NCI-H2107 (cell line): ENCODE results near the gene FEZF1.
"Not testable (repeated sequence)": the region's sequence is repeated elsewhere in the genome, so short reads cannot be mapped to it uniquely, and the experiment has no call there.

ENCODE experiments used
- DNase-seq: peaks from one replicate; lab custom pipeline; 2025; lab: John Stamatoyannopoulos, UW

Gene FEZF1

DNA sequence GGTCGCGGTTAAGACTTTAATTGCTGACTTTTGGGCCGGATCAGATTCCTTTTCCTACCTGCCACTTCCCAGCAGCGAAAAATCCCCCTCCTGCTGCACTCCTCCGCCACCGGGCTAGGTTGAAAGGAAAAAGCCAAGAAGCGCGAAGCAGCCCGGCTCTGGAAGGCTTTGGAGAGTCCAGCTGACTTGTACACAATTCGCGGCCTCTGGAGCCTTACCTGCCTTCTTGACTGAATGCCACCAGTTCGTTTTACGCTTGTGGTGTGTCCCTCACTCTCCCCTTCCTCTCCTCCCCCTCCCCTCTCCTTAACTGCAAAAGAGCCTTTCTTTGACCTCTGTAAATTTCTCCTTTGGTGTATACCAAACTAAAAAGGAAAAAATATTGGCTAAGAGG is 2.7 kb upstream of the FEZF1 start:
- no peak for DNase-seq

DNA sequence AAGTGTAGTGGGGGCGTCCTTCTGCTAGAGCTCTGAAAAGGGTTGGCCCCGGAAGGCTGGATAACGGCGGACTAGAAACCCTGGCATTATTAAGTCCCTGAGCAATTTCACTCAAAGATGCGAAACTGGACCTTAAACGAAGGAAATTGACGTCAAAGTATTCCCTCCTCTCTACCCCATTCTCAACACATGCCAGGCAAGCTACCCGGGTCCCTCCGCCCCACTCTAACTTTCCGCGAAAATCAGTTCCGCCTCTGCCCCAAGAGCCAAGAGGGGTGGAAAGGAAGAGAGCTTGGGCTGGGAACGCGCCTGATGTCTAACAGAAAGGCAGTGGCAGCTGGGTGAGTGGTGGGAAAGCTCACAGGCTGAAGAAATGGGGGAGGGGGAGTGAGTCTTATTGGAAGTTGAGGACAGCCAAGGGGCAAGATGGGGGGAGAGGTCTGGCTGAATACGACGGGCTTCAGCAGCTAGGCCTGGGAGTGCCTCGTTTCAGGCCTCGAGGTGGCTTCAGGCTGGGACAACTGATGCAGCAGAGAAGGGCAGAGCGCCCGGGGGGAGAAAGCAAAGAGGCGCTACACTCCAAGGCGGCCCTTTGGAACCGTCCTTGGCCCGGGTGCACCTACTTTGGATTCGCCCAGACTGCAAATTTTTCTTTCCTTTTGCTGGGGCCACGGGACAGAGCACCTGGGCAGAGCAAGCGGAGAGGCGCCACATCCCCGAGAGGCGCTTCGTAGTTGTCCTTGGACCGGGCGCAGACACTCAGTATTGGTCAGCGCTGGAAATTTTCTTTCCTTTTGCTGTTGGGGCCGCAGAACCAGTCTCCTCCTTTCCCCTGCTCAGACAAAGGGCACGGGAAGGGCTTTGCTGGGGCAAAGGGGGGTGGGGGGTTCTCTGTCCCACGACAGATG is 2.0 kb upstream of the FEZF1 start:
- no peak for DNase-seq

DNA sequence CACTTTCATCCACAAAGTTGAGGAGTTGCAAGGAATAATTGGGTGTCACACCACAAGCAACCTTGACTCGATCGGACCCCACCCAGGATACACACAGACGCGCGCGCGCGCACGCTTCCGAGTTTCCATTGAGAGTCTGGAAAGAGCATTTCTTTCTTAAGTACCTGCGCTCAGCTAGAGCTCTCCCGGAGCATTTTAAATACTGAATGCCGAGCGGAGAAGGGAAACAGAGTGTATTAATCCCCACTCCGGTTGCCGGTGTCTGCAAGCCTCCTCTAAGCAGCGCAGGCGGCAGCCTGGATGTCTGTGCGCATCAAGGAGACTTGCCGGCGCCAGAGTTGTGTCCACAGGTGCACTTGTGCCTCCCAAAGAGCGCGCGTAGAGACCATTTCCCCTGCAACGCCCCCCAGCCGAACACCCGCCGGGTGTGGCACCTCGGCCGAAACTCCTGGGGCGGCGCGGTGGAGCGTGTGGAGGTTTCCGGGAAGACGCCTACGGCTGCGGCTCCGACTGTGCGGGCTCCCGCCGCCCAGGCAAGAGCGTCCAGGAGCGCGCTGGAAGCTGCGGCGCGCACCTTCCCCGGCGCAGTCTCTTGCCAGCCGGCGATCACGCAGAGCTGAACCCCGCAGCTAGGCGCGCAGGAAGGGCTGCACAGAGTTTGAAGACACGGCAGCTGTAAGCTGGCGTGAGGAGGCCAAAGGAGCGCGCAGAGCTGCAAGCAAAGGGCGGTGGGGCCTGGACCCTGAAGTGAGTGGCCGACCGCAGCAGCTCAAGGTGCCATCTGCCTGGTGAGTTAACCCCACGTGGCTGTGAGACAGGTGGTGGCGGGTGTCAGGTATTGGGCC is 1.1 kb upstream of the FEZF1 start:
- no peak for DNase-seq

DNA sequence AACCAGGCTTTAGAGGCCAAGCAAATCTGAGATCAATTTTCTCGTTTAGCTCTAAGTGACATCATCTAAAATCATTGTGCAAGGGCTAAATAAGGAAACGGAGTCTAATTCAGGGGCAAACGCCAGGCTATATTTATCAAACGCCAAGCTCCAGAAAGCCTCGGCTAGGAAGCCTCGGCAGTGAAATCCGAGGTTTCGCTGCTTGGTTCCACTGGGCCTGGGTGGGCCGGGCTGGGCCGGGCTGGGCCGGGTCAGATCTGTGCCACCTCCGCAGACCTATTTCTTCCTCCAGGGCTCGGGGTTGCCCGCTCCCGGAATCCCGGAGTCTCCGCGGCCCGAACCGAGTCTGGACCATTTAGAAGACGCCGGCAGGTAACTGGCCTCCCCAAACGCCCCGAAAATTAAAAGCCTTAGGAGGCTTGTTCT is 459 bp upstream of the FEZF1 start:
- no peak for DNase-seq

DNA sequence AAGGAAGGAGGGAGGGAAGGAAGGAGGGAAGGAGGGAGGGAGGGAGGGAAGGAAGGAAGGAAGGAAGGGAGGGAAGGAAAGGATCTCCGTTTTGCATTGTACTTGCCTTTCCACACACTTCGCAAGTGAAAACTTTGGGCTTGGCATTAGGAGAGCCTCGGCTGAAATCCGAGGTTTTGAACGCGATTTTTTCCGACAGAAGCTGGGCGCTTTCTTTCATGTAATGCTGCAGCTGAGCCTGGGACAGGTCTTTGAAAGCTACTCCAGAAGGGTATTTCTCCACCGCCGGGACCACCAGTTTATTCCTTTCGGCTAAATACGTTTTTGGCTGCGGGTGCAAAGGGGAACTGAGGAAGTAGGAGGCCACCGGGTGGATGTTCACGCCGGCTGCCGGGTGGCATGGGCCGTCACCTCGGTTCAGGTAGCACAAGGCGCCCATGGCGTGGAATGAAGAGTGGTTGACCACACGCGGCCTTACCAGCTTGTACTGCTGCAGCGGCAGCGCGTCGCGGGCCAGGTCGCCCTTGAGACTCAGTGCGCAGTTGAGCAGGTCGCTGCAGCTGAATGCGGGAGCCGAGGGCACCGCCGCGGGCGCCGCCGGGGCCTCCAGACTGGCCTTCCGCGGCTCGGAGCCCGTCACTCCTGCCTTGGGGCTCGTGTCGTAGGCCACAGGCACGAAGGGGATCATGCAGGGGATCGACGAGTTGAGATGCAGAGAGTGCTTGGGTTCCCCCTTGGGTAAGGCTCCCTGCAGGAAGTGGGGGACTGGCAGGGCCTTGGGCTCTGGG is 825 bp downstream of the FEZF1 start:
- DNase-seq = no peak

DNA sequence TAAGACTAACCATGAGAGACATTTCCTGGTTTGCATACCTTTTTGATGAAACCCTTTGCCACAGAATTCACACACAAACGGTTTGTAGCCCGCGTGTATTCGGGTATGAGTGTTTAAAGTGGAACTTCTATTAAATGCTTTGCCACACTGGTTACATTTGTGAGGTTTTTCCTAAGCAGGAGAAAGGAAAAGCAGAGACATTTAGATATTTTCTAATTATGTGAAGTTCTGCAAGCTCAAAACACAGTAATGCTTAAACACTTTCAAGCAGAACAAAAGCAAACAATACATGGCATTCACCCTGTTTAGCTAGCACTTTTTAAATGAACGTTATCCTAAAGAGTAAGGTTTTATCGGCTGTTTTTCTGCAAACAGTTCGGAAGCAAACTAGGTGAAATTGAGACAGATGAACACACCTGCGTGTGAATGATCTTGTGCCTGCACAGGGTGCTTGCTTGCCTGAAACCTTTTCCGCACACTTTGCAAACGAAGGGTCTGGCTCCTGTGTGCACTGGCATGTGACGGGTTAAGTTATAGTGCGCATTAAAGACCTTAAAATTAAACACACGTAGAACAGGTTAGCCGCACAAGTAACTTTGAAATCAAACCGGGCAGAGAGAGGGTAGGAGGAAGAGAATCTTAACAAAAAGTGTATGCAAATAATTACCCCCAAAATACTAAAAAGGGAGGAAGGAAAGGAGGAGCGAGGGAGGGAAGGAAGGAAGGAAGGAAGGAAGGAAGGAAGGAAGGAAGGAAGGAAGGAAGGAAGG is 1.6 kb downstream of the FEZF1 start:
- no peak for DNase-seq

DNA sequence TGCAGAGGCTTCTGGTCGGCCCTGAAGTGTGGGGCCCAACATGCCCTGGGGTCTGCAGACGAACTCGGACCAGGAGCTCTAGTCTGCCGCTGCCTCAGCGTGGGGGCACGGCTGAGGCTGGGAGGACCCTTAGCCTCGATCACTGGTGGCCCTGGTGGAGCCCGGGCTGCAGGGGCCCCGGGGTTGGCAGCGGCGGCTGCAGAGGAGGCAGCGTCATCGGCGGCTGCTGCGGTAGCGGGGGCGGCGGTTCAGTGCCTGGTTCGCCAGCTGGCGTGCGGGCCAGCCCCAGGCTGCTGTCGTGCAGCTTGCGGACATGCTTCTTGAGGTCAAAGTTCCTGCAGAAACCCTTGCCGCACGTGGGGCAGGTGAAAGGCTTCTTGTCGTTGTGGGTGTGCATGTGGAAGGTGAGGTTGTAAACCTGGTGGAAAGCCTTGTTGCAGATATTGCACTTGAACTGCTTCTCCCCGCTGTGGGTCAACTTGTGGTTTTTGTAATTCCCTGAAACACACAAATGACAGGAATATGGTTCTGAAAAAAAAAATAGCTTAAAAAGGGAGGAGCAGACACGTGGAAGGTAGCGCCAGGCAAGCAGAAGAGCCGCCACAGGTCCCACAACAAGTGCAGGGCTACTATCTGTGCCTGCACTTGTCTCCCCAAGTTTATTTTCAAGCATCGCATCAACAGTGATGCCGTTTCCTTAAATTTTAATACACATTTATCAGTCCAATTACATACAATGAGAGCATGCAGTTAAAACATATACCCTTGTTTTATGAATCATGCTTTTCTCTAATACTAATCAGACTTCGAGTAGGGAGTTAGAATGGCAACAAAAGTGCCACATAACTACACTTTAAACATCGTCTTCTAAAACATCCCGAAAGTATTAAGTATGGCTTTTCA is 2.4 kb downstream of the FEZF1 start:
- no peak for DNase-seq

DNA sequence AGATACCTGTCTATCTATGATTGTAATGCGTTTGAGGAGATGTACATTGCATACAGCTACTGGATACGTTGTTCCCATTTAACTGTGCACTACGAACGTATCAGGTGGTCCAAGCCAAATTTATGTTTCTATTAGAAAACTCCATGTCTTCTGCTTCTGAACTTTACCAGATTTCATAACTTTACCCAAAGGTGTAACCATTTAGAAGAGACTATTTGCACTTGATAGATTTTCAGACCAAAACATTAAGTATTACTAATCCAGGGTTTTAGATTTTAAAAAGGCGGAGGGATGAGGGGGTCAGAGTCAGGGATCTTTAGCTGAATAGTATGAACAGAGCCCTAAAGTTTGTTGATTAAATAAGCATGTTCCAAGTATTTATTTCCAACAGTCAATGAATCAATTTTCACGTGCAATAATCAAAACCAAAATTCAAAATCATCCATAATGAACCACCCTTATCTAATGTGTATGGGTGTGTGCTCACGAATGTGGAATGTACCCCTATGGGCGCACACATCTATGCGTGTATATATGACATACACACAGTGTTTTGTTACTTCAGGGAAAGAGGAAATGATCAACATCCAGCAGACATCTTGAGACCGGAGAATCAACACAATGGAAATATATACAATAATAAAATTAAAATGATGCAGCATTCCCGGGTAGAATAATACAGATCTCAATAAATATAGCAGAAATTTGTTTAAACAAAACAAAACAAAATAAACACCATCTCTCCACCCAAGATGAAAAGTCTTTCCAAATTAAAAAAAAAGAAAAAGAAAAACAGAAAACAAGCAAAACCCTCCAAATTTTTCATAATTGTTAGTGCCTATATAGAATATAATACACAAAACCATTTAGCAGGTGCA is 3.4 kb downstream of the FEZF1 start:
- DNase-seq = no peak

DNA sequence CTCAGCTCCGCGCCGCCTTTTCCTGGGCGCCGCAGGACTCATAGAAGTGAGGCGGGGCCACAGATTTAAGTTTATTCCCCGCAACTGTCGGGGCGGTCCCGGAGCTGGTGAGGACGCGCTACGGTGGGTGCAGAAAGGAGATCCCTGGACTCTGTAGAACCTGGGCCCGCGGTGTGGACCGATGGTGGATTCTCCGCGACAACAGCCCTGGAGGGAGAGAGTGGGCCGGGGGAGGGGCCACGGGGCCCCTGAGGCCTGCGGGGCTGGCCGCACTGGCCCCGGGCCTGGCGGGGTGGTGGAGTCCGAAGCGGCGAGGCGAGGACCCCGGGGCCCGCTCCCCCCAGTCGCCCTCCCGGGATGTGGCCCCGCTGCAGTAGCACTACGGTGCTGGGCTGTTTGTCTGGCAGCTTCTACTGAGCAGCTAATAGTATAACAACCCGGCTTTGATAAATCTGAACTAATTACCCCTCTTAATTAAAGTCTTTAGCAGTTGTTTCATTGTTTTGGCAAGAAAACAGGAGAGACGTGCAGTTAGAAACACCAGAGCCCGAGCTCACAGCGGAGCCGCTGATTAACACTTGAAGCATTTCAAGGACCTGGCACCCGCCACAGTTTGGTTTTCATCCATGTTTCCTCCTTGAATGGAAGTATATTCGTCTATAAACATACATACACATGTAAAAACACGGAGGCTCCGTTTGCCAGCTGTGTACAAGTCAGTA is 4.2 kb downstream of the FEZF1 start:
- peak; percentile 31 for DNase-seq

DNA sequence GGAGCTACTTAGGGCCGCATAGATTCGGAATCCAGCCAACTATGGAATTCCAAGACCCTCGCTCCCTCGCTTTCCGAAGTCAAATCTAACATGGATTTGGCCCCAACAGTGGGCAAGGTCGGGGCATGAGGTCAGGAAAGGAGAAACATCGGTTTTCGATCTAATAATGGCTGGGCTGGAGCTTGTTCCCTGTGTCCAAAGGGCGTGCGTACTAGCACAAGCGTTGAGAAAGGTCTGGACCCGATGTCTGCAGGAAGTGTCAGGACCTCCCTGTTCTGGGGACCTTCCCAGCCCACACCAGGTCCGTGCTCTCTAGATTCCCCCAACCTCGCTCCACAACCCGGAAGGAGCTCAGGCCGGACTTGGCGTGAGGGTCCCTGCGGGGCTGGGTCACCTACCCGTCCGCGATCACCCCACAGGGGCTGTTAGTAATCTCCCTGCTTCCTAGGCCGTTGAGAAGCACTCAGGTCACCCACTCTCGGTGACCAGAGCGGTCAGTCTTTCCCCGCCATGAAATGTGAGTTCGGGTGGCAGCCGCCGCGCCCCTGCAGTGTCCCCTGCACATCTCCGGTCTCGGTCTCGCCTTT is 4.8 kb downstream of the FEZF1 start:
- no peak for DNase-seq

DNA sequence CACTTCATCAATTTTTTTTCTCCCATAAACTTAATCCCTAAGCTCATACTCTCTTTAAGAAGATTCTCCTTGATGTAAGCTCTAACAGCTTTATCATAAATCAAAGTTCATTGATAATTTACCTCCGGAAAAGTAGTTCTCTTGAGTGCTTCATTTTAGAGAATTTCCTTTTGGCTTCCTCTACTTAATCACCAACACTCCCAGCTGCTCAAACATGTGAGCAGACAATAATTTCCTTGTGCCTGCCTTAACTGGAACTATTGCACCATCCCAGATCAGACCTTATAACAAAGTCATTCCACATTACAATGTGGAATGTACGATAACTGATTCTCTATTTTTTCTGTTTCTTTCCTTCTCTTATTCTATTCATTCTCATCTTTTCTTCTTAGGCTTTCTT is 5.9 kb downstream of the FEZF1 start:
- DNase-seq = no peak

DNA sequence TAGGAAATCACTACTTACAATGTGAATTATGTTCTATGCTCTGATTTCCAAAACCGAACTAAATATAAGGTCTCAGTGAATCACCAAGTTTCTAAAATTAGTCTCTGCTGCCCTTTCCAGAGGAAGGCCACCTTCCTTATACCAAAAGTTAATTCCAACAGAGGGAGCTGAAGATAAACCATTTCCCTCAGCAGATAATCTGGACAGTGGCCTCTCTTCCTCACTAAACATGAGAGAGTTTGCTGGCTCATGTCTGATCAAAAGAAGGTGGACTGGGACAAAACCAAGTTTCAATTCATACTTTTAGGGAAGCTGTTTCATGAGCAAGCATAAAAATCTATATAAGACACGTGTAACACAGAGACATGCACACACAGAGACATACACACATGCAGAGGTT is 6.4 kb downstream of the FEZF1 start:
- no peak for DNase-seq

DNA sequence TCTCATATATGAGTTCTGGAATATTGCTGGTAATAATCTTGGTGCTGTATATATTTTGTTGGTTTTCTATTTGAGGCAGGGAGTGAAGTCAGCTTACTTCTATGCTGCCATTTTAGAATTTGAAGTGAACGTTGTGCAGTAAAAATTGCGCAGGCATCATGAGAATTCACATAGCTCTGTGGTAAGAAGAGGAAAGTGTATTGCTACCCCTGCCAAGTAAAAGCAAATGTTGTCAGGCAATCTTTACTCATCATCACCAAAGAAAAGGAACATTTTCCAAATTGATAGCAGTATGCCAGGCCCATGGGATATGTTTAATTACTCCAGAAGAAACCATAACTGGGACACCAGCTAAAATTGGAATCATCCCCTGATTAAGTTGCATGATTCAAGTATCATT is 13.4 kb downstream of the FEZF1 start:
- no peak for DNase-seq

DNA sequence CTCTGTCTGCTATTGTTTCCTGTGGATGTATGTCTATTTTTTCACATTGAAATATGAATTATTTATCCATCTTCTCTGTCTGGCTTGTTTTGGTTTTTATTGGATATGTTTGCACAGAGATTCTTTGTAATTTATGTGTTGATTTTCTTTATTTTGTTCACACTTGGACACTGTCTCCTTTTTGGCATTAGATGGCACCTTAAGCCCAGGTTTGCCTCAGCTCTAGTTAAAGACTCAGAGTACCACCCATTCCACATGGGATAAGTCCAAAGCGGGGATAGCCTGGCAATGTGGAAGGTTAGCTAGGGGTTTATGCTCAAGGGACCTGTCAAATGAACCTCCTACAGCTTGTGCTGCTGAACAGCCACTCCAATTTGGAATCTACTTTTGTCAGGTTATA is 14.1 kb downstream of the FEZF1 start:
- DNase-seq = no peak

DNA sequence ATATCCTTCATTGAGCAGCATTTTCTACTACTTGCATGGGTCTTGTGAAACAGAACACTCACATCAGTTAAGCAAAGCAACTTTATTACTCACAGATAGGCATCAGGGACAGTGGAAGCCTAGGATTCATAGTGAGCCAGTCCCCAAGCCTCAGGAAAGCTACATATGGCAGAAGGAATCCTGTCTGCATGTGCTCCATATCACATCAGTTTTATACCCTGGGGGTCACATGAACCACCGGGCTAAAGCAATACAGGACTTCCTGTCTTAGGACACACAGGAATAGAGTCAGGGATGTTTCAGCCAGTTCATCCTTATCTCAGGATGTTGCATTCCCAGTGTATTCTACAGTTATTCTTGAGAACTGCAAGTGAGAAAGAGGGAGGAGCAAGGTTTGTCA is 15.1 kb downstream of the FEZF1 start:
- DNase-seq = no peak

DNA sequence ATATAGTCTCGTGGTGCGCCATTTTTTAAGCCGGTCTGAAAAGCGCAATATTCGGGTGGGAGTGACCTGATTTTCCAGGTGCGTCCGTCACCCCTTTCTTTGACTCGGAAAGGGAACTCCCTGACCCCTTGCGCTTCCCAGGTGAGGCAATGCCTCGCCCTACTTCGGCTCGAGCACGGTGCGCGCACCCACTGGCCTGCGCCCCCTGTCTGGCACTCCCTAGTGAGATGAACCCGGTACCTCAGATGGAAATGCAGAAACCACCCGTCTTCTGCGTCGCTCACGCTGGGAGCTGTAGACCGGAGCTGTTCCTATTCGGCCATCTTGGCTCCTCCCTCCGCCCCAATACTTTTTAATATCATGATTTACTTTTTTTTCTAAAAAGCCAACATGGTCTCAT is 19.9 kb downstream of the FEZF1 start:
- not testable (repeated sequence) for DNase-seq

DNA sequence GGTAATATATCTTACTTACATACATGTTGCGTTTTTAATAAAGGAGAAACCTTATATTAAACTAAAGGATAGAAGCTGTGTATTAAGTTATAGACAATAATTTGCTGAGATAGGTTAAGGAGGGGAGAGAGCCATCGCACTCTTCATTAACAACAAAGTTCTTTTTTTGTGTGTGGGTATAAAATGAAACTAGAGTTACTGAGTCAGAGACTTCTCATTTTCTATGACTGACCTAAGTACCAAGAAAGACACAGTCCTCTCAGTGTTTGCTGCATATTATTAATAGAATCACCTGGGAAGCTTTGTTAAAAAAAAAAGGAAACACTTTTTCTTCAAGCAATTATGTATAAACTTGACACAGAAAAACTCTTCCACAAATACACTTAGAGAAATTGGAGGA is 31.4 kb downstream of the FEZF1 start:
- DNase-seq = no peak

DNA sequence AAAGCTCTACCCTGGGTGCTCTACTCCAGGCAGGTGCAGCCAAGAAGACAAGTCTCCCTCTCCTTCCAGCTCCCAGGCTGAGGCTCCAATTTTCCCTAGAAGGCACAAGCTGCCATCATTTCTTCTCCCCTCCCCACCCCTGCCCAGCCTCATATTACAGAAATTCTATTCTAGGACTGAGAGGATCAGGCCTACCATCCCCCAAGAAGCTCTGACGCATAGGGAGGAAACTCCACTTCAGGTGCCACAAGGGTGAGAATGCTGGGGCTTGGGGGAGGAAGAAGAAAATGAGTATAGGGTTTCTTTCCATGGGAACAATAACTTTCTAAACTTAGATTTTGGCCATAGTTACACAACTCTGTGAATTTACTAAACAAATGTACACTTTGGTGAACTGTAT is 35.3 kb downstream of the FEZF1 start:
- DNase-seq = no peak

DNA sequence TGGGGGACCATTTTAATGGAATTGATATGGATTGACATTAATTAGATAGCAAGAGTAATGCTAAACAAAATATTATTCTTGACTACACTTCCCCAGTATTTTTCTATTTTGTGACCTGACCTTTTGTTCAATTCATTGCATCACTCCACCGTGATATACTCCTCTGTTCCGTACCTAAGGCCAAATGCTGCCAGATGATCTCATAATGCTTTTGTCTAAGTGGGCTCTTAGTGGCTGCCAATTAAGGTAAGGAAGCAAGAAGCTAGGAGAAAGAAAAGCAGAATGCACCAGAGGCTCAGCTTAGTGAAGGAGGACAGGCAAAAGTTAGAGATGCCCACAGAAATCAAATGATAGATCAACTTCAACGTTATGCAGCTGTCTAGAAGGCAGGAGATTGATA is 36.4 kb downstream of the FEZF1 start:
- no peak for DNase-seq
